RWPE2 (cell line): ENCODE data around the gene WWTR1.

ENCODE experiments used
- ATAC-seq: fragments of 200-7000 bp; cut with Tn5 transposase; 3 replicates; pipeline ENCODE4 v1.9.1; 2021; ENCODE audit warnings: low read depth
- DNase-seq: peaks from one replicate; pipeline ENCODE4 v3.0.0-alpha.2; 2020; ENCODE audit warnings: low spot score
- H3K27ac ChIP-seq: fragments of 450-650 bp; 2 replicates; pipeline ENCODE4 v1.5.1; 2017; ENCODE audit warnings: mild to moderate bottlenecking; ENCODE audit not compliant: poor library complexity, severe bottlenecking
- H3K27me3 ChIP-seq: fragments of 250-450 bp; sonication (Bioruptor Pico); 2 replicates; pipeline ENCODE4 v1.5.1; 2021; ENCODE audit warnings: mild to moderate bottlenecking, moderate library complexity; ENCODE audit not compliant: insufficient read depth, poor library complexity, severe bottlenecking
- H3K36me3 ChIP-seq: fragments of 250-450 bp; sonication (Bioruptor Pico); 2 replicates; pipeline ENCODE4 v1.5.1; 2020; ENCODE audit warnings: low read depth, mild to moderate bottlenecking, moderate library complexity
- H3K4me1 ChIP-seq: fragments of 250-450 bp; sonication (Bioruptor Pico); 2 replicates; pipeline ENCODE4 v1.5.1; 2021; ENCODE audit warnings: mild to moderate bottlenecking, moderate library complexity; ENCODE audit not compliant: insufficient read depth, poor library complexity, severe bottlenecking
- H3K4me3 ChIP-seq: fragments of 250-450 bp; sonication (Bioruptor Pico); 2 replicates; pipeline ENCODE4 v1.5.1; 2021; ENCODE audit warnings: mild to moderate bottlenecking, moderate library complexity; ENCODE audit not compliant: severe bottlenecking
- H3K9me3 ChIP-seq: fragments of 250-450 bp; sonication (Bioruptor Pico); 2 replicates; pipeline ENCODE4 v1.5.1; 2021; ENCODE audit warnings: mild to moderate bottlenecking, moderate library complexity; ENCODE audit not compliant: severe bottlenecking
- TF ChIP-seq, protein P1 (sequence below): fragments of 450-650 bp; IDR thresholded peaks from one replicate; pipeline ENCODE4 v1.5.1; 2017; ENCODE audit warnings: mild to moderate bottlenecking, moderate library complexity; ENCODE audit not compliant: poor library complexity, severe bottlenecking

WWTR1 gene

DNA sequence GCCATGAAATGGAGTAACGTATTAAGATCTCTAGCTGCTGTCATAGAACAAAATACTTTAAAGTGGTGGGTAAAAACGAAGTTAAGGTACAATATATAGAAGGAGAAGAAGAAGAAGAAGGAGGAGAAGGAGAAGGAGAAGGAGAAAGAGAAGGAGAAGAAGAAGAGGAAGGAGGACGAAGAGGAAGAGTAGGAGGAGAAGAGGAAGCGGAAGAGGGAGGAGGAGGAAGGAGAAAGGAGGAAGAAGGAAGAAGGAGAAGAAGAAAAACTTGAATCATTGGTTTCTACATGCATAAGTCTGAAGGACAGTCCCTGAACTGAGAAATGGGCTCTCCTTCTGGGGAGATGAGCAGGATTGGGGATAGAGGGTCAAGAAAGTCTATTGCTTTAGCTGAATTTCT is 22.4 kb downstream of the WWTR1 start:
- Histone ChIP-seq H3K4me1 (peaks cover 2% of the 10 kb centered on the region), H3K4me3 (no peak overlapping the region), H3K36me3 (peaks cover 11% of the 10 kb centered on the region; the same call in 1 of the 2 replicates), H3K27me3 (no peaks in the 10 kb centered on the region), H3K27ac (no peak overlapping the region), H3K9me3 (no peaks in the 10 kb centered on the region)
- TF ChIP-seq, protein P1, sequence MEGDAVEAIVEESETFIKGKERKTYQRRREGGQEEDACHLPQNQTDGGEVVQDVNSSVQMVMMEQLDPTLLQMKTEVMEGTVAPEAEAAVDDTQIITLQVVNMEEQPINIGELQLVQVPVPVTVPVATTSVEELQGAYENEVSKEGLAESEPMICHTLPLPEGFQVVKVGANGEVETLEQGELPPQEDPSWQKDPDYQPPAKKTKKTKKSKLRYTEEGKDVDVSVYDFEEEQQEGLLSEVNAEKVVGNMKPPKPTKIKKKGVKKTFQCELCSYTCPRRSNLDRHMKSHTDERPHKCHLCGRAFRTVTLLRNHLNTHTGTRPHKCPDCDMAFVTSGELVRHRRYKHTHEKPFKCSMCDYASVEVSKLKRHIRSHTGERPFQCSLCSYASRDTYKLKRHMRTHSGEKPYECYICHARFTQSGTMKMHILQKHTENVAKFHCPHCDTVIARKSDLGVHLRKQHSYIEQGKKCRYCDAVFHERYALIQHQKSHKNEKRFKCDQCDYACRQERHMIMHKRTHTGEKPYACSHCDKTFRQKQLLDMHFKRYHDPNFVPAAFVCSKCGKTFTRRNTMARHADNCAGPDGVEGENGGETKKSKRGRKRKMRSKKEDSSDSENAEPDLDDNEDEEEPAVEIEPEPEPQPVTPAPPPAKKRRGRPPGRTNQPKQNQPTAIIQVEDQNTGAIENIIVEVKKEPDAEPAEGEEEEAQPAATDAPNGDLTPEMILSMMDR: no peak
- ATAC-seq: no peak
- no peak for DNase-seq

DNA sequence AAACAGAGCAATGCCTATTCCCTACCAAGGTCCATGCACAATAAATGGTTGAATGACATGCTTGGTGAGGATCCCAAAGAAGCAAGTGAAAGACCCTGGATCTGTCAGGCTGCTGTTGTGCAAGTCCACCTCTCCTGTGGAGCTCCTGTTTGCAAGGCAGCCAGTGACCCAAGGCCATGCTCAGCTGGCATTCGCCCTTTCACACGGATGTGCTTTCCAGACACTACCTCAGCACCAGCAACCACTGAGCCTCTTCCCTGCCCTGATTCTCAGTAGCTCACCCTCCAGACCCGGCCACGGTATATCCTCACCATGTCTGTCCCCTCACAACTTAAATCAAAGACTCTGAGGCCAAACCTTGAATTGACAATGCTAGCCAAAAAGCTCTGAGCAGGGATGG is 23.3 kb downstream of the WWTR1 start:
- DNase-seq (no peak), ATAC-seq (no peak)
- TF ChIP-seq, protein P1: no peak
- no peak overlapping the region for H3K4me3 ChIP-seq
- peaks cover 2% of the 10 kb centered on the region for H3K4me1 ChIP-seq
- no peaks in the 10 kb centered on the region for H3K27me3 ChIP-seq
- H3K36me3 ChIP-seq: peaks cover 11% of the 10 kb centered on the region; the same call in 1 of the 2 replicates
- no peak overlapping the region for H3K27ac ChIP-seq
- no peaks in the 10 kb centered on the region for H3K9me3 ChIP-seq

DNA sequence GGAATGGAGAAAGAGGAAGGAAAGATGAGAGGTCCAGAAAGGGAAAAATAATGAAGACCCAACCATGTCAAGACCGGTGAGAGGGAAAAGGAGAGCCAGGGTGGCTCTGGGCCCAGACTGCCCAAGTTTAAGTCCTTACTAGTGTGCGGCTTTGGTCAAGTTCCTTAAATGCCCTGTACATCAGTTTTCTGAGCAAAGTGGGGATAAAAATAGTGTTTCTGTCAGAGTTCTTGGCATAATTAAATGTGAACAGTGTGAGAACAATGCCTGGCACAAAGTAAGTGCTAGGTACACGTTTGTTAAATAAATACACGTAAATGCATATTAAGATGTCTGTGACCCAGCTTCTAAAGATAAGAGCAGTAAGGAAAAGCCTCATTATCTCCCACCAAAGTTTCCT is 23.8 kb downstream of the WWTR1 start:
- Histone ChIP-seq H3K4me3 (no peak overlapping the region), H3K27me3 (no peaks in the 10 kb centered on the region), H3K4me1 (peaks cover 2% of the 10 kb centered on the region), H3K27ac (no peak overlapping the region), H3K36me3 (peaks cover 11% of the 10 kb centered on the region; the same call in 1 of the 2 replicates), H3K9me3 (no peaks in the 10 kb centered on the region)
- TF ChIP-seq, protein P1: no peak
- ATAC-seq (no peak), DNase-seq (no peak)

DNA sequence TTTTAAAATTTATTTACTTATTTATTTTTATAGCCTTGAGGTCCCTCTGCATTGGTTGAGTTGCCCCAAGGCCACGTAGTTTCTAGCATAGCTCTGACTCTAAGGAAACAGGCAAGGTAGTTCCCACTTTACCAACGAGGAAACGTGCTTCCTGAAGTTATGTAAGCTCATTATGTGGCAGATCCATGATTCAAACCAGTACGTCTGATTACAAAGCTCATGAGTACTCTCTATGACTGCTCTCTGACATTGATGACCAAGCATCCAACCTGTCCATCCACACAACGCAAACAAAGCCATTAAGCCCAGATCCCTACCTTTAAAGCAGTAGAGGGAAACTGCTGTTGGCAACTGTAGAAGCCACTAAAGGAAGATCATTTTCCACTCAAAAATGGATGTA is 25.6 kb downstream of the WWTR1 start:
- Histone ChIP-seq H3K27ac (no peak overlapping the region), H3K27me3 (no peaks in the 10 kb centered on the region), H3K36me3 (peaks cover 11% of the 10 kb centered on the region; the same call in 1 of the 2 replicates), H3K4me3 (no peak overlapping the region), H3K9me3 (no peaks in the 10 kb centered on the region), H3K4me1 (no peaks in the 10 kb centered on the region)
- no peak for DNase-seq
- ATAC-seq: no peak
- TF ChIP-seq, protein P1: no peak

DNA sequence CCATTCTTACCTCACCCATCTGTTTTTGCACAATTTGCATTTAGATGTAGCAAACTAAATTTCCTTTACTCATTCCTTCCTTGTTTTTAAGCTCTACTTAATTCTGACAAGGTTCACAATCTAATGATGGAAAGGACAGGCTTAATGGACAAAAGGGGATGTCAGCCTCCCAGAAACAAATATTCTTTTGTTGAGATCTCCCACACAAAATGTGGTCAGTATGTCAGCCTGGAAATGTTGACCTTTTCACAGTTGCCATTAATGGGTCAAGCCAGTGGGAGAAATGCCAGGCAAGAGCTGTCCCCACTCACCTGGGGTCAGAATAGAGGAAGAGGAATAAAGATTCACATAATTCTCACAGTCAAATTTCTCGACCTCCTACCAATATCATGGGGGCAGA is 27.0 kb downstream of the WWTR1 start:
- TF ChIP-seq, protein P1: no peak
- Histone ChIP-seq H3K9me3 (no peaks in the 10 kb centered on the region), H3K4me1 (peaks cover 12% of the 10 kb centered on the region)

More for the DNA sequence above, 27.0 kb downstream of the WWTR1 start:
- Histone ChIP-seq H3K27me3 (no peaks in the 10 kb centered on the region), H3K27ac (no peak overlapping the region), H3K36me3 (peaks cover 11% of the 10 kb centered on the region; the same call in 1 of the 2 replicates), H3K4me3 (no peak overlapping the region)
- no peak for DNase-seq
- no peak for ATAC-seq
